ENCODE measurements around the gene SSC5D. TPM values are rescaled to one million over a fixed set of nuclear protein-coding genes. Genes with fewer than 3 reads are reported as not detected.

The SSC5D gene
- total and polyA plus RNA-seq, 9 of the 15 experiments (the other 6 are each of a cell fraction or from before 2014, with no cell fraction given): 0.04 to 0.71 (median 0.14) TPM; not detected in 2

GRCh38 chr19:55486971-55487923, 989 bp upstream of the SSC5D start (continued):
- no peak for TF ChIP-seq POLR2G (IDR thresholded peaks at IDR 0.05; ENCODE audit: low read depth, low read length)
- TF ChIP-seq CEBPZ (IDR thresholded peaks at IDR 0.05; ENCODE audit: borderline replicate concordance, low read depth, low read length): no peak
- no peak for TF ChIP-seq SRSF1 (IDR thresholded peaks at IDR 0.05; ENCODE audit: low read depth, low read length)
- TF ChIP-seq KAT8 (IDR thresholded peaks at IDR 0.05; ENCODE audit: low read depth): no peak
- TF ChIP-seq ZNF347 (CRISPR knock-in tag; IDR thresholded peaks at IDR 0.05; ENCODE audit: low read depth): no peak
- no peak for TF ChIP-seq NEUROD1 (IDR thresholded peaks at IDR 0.05; ENCODE audit: borderline replicate concordance, low read depth, low read length, partially characterized antibody)
- TF ChIP-seq HMGN3 (IDR thresholded peaks at IDR 0.05; ENCODE audit: borderline replicate concordance, extremely low read depth, insufficient read length, low read depth, low read length): peak; percentile 13
- TF ChIP-seq CBX3 (IDR thresholded peaks at IDR 0.05; ENCODE audit: borderline replicate concordance in 1 of 2, low read length in 2 of 2): no peak
- no peak for TF ChIP-seq CHD7 (IDR thresholded peaks at IDR 0.05; ENCODE audit: low read depth, low read length)
